ENCODE results near the gene DHX40.
"Not testable (repeated sequence)": the region's sequence is repeated elsewhere in the genome, so short reads cannot be mapped to it uniquely, and the experiment has no call there.

The DHX40 gene, protein sequence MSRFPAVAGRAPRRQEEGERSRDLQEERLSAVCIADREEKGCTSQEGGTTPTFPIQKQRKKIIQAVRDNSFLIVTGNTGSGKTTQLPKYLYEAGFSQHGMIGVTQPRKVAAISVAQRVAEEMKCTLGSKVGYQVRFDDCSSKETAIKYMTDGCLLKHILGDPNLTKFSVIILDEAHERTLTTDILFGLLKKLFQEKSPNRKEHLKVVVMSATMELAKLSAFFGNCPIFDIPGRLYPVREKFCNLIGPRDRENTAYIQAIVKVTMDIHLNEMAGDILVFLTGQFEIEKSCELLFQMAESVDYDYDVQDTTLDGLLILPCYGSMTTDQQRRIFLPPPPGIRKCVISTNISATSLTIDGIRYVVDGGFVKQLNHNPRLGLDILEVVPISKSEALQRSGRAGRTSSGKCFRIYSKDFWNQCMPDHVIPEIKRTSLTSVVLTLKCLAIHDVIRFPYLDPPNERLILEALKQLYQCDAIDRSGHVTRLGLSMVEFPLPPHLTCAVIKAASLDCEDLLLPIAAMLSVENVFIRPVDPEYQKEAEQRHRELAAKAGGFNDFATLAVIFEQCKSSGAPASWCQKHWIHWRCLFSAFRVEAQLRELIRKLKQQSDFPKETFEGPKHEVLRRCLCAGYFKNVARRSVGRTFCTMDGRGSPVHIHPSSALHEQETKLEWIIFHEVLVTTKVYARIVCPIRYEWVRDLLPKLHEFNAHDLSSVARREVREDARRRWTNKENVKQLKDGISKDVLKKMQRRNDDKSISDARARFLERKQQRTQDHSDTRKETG

DNA sequence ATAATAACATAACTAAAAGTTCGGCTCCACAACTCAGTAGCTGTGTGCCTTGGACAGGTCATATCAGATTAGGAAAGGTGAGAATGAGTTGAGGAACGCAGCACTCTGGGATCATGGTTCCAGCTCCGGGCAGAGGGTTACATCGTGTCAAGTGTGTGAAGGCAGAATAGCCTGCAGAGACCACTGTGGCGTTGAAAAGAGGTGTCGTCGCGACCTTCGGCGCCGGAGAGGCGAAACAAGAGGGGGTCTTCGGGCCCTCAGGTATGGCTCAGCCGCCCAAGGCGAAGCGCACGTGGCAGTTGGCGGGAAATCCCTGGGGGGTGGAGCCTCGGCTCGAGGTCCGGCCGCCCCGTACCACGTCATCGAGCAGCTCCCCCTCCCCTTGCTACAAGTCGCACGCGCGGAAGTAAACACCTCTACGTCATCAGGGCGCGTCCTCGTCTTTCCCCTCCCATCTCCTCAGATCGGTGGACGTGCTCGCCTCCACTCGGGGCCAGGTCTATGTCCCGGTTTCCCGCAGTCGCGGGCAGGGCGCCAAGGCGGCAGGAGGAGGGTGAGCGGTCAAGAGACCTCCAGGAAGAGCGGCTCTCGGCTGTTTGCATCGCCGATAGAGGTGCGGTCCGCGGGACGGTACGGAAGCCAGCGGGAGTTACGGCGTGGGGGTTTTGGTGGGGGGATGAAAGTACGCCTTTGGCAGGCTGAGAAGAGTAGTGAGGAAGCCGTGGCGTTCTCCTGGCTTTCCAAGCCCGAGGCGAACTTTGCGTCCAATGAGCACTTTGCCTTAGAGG, at the start of gene DHX40:
Gene DHX40, plus strand, starts transcription at position 440 of the 788 bp plus-strand sequence. Its CDS starts 62 bp downstream, at position 502.
- DNase-seq (ENCODE audit: low read depth): peak; percentile 96

DNA sequence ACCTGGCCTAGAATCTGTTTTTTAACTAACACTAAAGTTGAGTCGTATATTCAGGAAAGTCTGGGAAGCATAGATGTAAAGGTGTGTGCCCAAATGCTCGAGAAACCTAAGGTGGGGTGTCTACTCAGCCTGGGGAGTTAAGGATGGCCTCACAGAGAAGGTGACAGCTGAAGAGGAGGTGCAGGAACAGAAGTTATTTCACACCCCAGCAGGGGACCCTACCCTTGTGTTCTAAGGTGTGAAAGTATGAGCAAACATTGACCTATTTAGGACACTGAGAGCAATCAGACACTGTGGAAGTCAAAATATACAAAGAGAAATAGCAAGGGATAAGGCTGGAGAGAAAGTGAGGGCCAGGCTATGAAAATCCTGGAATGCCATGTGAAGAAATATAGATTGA, 49.0 kb upstream of the DHX40 start:
- DNase-seq (ENCODE audit: low read depth): no peak

DNA sequence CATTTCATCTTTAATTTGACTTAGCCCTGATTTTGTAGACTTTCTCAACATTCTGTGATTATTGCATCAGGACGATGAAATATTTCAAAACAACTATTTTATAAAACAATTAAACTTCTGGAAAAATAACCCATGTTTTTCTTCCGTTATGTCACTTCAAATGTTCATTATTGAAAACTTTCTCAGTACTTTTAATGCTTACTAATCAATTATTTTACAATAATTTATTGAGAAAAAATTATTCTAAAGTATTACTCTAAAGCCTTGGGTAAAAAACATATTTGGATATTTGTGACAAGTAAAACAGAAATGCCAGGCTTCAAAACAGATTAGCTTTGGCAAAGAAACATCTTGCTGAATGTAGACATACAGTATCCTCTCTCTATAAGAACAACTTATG, 46.3 kb upstream of the DHX40 start:
- no peak for DNase-seq (ENCODE audit: low read depth)

DNA sequence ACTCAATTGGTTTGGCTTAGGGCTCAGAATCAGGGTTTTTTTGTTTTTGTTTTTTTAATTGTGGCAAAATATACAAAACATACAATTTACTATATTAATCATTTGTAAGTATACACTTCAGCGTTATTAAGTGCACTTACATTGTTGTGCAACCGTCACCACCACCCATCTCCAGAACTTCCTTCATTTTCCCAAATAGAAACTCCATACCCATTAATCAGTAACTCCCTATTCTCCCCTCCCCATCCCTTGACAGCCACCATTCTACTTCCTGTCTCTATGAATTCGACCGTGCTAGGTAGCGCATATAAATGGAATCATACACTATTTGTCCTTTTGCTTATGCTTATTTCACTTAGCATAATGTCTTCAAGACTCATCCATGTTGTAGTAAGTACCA, 45.2 kb upstream of the DHX40 start:
- DNase-seq (ENCODE audit: low read depth): no peak

DNA sequence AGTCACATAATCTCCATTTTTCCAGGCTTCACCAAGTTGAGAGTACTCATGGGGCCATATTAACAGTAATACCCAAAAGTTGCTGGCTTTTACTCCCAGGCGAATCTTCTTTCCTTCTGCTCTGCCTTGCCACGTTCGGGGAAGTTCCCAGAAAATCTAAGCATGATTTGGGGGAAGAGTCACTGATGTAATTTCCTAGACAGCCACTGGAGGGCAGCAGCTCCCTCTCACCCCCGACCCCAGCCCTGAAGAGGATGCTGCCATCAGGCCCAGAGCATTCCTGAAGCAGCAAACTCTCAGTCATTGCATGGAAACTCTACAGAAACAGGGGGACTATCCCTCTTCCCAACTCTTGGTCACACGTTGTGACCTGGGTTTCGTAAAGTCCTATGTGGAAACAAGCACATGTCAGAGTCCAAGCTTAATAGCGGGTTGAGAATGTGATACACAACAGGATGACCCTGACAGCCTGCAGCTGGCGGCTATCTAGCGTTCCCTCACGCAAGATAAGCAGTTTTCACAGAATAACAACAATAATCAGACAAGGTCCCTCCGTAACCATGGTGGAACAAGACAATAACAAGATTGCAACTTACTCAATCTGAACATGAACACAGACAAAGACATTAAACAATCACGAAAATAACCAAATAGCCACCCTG, 43.8 kb upstream of the DHX40 start:
- peak; percentile 35 for DNase-seq (ENCODE audit: low read depth)

DNA sequence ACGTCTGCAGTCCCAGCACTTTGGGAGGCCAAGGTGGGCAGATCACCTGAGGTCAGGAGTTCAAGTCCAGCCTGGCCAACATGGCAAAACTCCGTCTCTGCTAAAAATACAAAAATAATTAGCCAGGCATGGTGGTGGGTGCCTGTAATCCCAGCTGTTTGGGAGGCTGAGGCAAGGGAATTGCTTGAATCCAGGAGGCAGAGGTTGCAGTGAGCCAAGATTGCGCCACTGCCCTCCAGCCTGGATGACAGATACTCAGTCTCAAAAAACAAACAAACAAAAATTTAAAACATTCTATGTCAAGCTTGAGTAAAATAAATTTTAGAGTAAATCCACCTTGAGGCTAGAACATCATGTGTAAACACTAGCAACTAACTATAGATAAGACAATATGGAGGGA, 40.5 kb upstream of the DHX40 start:
- not testable (repeated sequence) for DNase-seq (ENCODE audit: low read depth)

DNA sequence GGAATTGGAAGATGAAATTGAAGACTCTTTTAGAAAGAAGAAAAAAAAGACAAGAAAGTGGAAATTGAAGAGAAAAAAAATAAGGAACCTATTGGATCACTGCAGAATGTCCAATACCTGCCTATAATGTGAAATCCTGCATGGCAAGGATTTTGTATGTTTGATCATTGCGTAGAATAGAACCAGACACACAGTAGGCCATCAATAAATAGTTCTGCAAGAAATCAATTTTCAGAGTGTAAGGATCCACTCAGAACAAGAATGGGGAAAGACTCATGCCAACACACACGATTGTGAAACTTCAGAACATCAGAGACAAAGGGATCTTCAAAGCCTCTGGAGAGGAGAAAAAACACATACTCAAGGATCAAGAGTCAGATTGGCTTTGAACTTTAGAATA, 39.7 kb upstream of the DHX40 start:
- no peak for DNase-seq (ENCODE audit: low read depth)

DNA sequence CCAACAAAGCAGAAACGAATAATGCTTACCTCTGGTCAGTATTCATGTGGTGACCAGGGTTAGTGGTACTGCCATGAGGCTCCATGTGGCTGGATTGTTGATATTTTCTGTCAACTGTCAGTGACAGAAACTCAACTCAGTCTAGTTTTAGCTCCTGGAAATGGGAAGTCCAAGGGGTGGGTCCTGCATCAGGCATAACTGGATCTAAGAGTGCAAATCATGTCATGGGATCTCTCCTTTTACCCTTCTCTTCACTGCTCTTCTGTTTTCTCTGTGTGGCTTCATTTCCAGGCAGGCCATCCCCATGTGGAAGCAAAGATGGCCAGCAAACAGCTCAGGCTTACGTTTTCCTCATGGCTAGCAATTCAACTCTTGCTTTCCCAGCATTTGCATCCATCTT, 39.0 kb upstream of the DHX40 start:
- DNase-seq (ENCODE audit: low read depth): no peak

DNA sequence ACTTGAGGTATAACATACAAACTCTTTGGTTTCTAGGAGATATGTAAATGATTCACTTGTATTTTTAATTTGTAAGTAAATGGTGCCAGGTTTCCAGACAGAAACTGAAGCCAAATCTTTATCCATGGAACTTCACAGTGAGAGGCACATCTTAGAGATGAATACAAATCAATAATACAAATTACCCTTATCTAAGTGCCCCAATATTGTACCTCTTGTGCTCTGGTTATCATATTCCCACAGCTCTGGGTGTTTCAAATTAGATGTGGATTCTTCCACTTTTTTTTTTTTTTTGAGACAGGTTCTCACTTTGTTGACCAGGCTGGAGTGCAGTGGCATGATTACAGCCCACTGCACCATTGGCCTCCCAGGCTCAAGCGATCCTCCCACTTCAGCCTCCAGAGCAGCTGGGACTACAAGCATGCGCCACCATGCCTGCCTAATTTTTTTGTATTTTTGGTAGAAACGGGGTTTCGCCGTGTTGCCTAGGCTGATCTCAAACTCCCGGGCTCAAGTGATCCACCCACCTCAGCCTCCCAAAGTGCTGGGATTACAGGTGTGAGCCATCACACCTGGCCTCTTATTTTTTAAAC, 38.0 kb upstream of the DHX40 start:
- no peak for DNase-seq (ENCODE audit: low read depth)

DNA sequence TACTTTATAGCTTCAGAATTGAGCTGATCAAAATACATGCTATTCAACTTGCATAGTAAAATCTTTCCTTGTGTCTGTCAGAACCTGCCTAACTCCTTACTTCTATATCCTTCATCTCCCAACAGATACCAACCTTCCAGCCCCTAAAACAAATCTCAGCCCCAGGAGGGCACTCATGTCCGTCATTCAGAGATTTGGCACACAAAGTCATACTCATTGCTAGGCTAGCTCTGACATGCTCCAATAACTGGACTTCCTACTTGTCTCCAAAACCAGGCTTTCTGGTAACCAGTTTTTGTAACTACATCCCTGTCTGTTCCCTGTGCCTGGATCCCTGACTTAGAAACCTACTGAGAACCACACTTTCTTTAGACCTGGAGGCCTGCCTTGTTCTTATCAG, 37.5 kb upstream of the DHX40 start:
- no peak for DNase-seq (ENCODE audit: low read depth)

DNA sequence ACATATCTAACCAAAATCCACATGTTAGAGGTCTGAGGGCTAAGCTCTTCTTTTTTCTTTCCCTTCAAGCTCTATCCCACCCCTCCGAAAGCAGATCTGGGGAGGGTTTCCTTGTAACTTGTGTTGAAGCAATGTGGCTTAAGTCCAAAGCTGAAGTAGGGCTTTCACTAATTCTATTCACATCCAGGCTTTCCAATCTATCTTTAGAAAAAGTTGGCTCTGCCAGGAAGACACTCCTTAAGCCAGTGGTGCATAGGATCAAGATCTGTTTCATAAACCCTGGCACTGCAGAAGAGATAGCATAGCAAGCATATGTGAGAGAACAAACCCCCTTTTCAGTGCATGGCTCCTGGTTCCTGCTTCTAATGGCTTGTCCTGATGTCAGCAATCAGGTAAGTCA, 34.9 kb upstream of the DHX40 start:
- DNase-seq (ENCODE audit: low read depth): no peak

DNA sequence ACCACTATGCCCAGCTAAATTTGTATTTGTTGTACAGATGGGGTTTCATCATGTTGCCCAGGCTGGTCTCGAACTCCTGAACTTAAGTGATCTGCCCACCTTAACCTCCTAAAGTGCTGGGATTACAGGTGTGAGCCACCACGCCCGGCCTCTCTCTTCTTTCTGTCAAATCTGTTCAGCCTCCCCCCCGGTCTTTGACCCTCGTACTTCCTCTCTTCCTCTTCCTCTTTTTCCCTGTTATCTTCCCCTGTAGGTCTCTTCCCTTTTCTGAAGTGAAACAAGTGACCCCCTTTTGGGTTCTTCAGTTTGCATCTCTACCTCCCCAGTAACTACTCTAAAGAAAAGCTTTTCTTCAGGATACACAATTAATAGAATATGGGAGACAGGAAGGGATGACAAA, 31.7 kb upstream of the DHX40 start:
- DNase-seq (ENCODE audit: low read depth): no peak

DNA sequence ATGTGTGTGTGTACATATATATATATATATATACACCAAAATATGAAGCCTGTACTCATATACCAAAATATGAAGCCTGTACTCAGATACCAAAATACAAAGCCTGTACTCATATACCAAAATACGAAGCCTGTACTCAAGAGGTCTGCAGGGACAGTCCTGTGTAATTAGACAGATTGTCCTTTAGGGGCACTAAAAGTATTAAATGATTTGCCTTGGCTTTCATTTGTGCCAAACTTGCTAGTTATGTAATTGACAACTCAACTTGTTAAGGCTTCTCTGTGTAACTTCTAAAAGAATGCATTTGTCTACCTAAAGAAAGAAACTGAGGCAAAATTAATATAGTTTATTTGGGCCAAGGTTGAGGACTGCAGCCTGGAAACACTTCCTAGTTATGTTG, 30.8 kb upstream of the DHX40 start:
- DNase-seq (ENCODE audit: low read depth): no peak

DNA sequence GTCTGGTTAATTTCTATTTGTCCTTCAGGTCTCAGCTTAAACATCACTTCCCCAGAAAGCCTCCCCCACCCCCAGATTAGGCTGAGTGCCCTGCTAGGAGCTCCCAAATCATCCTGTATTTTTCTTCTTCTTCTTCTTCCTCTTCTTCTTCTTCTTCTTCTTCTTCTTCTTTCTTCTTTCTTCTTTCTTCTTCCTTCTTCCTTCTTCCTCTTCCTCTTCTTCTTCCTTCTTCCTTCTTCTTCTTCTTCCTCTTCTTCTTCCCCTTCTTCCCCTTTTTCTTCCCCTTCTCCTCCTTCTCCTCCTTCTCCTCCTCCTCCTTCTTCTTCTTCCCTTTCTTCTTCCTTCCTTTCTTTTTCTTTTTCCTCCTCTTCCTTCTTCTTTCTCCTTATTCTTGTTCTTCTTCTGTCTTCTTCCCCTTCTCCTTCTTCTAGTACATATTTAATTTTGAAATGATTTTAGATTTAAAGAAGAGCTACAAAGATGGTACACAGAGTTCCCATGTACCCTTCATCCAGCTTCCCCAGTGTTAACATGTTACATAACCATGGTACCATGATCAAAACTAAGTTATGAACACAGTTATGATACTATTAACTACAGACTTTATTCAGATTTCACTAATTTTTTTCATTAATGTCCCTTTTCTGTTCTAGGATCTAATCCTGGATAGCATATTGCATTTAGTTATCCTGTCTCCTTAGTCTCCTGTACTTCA, 27.1 kb upstream of the DHX40 start:
- DNase-seq (ENCODE audit: low read depth): no peak

DNA sequence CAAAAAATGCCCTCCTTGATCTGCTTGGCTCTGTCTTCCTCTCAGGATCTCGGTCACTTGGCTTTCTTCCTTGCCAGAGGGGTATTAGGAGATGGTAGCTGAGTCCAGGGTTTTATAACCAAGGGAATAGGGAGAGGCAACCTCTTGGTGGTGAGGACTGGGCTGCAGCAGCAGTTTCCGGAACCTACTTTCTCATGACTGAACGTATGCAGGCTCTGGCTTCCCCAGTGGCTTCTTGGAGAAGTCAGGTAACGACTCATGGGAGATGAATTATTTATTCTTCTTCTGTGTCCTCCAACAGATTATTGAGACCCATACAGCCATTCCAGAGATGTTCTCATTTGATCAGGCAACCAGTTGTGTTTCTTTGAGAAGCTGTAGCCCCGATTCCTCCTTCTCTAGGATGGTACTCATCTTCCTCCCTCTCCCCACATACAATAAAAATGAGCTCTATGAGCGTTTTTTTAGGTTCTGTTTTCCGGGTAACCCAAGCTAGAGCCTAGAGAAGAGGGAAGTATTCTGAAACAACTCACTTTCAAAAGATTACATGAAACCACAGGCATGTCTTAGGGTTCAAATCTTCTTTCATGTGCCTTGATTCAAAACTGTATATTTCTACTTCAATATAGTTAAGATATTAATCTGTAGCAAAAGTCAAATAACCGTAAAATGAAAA, 22.3 kb upstream of the DHX40 start:
- DNase-seq (ENCODE audit: low read depth): no peak

DNA sequence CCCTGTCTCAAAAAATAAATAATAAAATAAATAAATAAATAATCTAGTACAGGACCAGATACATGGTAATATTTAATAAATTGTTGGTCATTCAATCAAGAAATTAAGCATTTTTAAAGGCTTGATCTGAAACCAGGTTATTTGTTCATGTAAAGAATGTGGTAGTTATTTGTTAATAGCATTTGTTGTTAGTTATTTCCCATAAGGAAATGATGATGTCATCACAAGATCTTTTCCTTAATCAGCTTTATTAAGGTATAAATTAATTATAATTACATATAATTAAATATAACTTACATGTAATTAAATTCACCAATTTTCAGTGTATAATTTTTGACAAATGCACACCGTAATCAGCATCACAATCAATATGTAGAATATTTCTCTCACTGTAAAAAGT, 19.5 kb upstream of the DHX40 start:
- DNase-seq (ENCODE audit: low read depth): no peak

DNA sequence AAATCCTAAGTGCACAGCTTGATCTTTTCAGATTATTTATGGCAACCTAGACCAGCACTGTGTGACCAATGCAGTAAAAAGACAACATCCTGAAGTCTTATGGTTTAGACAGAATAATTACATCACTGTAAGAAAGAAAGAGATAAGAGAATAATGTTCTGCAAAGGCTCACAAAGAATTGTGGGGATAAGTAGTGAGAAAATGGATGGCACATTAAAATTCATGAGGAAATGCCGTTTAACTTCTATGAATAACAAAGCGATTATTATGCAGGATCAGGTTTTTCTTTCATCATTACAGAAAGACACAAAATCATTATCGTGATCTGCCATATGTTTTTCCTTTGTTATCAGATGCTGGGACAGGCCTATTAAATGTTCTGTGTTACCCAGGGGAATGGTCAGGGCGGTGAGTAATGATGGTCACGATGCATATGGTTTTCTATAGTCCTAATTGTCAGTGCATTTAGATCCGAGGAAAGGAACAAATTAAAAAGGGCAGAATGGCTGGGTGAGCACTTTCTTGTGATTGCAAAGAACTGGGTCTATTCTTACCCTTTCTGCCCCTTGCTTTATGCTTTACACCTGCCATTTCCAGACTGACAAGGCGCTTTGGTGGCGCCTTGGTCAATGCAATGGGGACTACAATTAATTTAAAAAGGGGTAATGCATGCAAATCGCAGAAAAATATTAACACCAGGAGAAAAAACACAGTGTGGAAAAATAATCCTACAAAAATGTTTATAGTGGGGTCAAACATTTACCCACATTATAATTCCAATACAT, 18.1 kb upstream of the DHX40 start:
- DNase-seq (ENCODE audit: low read depth): no peak

DNA sequence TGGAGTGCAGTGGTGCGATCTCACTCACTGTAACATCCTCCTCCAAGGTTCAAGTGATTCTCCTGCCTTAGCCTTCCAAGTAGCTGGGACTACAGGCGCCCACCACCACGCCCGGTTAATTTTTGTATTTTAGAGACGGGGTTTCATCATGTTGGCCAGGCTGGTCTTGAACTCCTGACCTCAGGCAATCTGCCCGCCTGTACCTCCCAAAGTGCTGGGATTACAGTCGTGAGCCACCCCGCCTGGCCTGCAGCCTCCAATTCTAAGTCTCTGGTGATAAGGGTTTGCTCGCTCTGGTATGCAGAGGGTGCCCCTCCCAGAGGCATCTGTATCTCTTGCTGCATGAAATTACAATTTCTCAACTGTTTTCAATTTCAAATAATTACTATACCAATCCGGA, 16.4 kb upstream of the DHX40 start:
- DNase-seq (ENCODE audit: low read depth): not testable (repeated sequence)

DNA sequence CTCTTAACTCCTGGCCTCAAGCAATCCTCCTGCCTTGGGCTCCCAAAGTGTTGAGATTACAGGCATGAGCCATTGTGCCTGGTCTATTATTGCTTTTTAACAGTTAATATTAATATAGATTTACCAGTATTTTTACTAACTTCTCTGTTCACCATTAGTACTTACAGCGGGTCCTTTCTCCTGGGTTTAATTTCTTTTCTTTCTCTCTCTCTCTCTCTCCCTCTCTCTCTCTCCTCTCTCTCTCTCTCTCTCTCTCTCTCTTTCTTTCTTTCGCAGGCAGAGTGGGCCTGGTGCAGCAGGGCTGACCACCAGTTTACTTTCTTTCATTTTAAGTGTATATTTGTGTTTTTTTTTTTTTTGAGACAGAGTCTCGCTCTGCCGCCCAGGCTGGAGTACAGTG, 14.7 kb upstream of the DHX40 start:
- DNase-seq (ENCODE audit: low read depth): no peak

DNA sequence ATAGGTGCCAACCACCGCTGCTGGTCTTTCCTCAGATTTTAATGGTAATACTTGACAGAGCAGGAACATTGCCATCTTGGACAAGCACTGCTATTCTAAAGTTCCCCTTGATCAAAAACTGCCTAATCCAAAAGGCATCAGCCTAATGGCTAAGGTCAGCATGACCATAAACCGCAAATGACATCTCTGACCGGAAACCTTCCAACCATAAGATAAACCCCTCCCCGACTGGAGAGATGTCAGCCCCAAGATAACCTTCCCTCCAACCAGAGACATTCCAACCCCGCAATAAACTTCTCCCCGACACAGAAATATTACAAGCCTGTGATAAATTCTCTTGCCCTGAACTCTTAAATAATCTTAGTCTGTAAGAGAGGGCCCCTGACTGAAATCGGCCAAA, 7.4 kb upstream of the DHX40 start:
- no peak for DNase-seq (ENCODE audit: low read depth)
